HG02973 (cell line): ENCODE measurements around the gene MTA1.

ENCODE experiments used
- ATAC-seq: cut with Tn5 transposase; IDR thresholded peaks from one replicate; pipeline ENCODE4 v1.9.1; 2021; ENCODE audit warnings: moderate library complexity; ENCODE audit not compliant: unreplicated experiment

MTA1 gene

GRCh38 chr14:105494606-105494929 lies 74.9 kb downstream of the MTA1 start:
- ATAC-seq = no peak

GRCh38 chr14:105495101-105495989 lies 75.7 kb downstream of the MTA1 start:
- ATAC-seq = no peak

GRCh38 chr14:105495990-105496830 lies 76.6 kb downstream of the MTA1 start:
- ATAC-seq = no peak

GRCh38 chr14:105496831-105497591 lies 77.4 kb downstream of the MTA1 start:
- ATAC-seq = no peak

GRCh38 chr14:105497671-105498429 lies 78.2 kb downstream of the MTA1 start:
- no peak for ATAC-seq

GRCh38 chr14:105498430-105499255 lies 79.0 kb downstream of the MTA1 start:
- ATAC-seq = no peak

GRCh38 chr14:105499256-105500035 lies 79.8 kb downstream of the MTA1 start:
- ATAC-seq = no peak

GRCh38 chr14:105500036-105500725 lies 80.6 kb downstream of the MTA1 start:
- no peak for ATAC-seq

GRCh38 chr14:105500726-105501101 lies 81.1 kb downstream of the MTA1 start:
- ATAC-seq = no peak

GRCh38 chr14:105501504-105502291 lies 82.1 kb downstream of the MTA1 start:
- ATAC-seq = no peak

GRCh38 chr14:105502446-105503295 lies 83.0 kb downstream of the MTA1 start:
- ATAC-seq = no peak

- no peak for ATAC-seq
Observed at GRCh38 chr14:105503296-105503640, 83.6 kb downstream of the MTA1 start.

GRCh38 chr14:105503935-105504692 lies 84.5 kb downstream of the MTA1 start:
- ATAC-seq = no peak

GRCh38 chr14:105505101-105505500 lies 85.5 kb downstream of the MTA1 start:
- no peak for ATAC-seq

- no peak for ATAC-seq
Observed at GRCh38 chr14:105507247-105507646, 87.6 kb downstream of the MTA1 start.

GRCh38 chr14:105508069-105508468 lies 88.4 kb downstream of the MTA1 start:
- no peak for ATAC-seq
